ENCODE results near the gene GPR34. TPM values are rescaled to one million over a fixed set of nuclear protein-coding genes. Genes with fewer than 3 reads are reported as not detected.

GPR34 gene
- total RNA-seq, 1 donor from 2014 or later: 33.6 TPM

DNA sequence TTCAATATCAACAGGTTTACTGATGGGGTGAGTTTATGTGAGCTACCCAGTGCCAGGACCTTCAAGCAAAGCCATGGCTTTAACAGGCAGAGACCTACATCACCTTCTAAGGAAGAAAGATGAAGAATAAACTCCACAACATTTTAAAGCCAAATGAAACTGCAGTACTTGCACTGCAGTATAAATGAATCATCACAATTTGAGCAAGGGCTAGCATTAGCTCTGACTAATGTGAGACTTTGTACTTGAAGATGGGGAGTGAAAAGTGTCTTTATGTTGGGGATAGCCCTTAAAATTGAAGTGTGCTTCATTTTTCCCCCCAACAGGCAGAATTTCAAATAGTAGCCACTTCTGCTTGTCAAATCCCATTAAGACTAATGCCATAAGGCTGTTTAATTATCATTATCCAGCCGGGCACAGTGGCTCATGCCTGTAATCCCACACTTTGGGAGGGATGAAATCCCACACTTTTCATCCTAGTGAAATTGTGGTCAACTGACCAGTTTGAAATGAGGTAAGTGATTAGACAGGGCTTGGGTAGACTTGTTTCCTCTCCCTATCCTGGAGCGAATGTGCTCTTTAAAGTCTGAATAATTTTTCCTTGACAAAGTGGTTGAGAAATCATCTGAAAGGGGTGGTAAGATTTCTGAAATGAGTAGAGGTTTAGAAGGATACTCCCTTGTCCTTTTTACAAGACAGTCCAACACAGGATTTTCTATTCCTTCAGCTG lies 27.2 kb upstream of the GPR34 start:
- Histone ChIP-seq H3K4me3 (no peak overlapping the region), H3K4me1 (no peaks in the 10 kb centered on the region), H3K27me3 (ENCODE audit: low read depth) (no peaks in the 10 kb centered on the region), H3K9me3 (no peaks in the 10 kb centered on the region), H3K36me3 (peaks cover 31% of the 10 kb centered on the region), H3K27ac (no peak overlapping the region)
- intact Hi-C loops (cut with DNase I): no loop called here
- ATAC-seq (no peak), DNase-seq (no peak)
- TF ChIP-seq, protein P1, sequence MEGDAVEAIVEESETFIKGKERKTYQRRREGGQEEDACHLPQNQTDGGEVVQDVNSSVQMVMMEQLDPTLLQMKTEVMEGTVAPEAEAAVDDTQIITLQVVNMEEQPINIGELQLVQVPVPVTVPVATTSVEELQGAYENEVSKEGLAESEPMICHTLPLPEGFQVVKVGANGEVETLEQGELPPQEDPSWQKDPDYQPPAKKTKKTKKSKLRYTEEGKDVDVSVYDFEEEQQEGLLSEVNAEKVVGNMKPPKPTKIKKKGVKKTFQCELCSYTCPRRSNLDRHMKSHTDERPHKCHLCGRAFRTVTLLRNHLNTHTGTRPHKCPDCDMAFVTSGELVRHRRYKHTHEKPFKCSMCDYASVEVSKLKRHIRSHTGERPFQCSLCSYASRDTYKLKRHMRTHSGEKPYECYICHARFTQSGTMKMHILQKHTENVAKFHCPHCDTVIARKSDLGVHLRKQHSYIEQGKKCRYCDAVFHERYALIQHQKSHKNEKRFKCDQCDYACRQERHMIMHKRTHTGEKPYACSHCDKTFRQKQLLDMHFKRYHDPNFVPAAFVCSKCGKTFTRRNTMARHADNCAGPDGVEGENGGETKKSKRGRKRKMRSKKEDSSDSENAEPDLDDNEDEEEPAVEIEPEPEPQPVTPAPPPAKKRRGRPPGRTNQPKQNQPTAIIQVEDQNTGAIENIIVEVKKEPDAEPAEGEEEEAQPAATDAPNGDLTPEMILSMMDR (IDR thresholded peaks at IDR 0.05): no peak

DNA sequence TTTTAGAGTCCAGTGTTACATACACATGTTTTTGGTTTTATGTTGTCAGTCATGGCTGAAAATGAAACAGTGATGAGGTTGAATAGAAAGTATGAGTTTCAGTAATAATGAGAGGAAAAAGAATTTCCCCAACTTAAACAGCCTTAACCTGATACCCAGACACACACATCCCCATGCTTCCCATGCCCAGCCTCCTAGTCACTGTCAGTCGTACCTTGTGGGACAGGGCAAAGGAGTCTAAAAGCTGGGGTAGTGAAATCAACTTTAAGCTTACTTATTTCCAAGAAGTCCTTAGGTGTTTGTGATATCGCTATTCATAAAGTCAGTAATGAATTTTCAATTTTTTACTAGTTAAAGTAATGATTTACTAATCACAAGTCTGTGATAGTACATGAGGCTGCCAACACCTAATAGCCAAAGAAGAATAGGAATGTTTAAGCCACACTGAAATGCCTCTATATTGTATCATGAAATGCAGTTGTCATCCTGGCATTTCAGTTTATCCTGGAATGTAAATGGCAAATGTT lies 24.3 kb upstream of the GPR34 start:
- no peaks in the 10 kb centered on the region for H3K9me3 ChIP-seq
- H3K4me3 ChIP-seq: no peak overlapping the region
- TF ChIP-seq, protein P1 (IDR thresholded peaks at IDR 0.05): no peak
- DNase-seq (no peak), ATAC-seq (no peak)
- H3K27ac ChIP-seq: no peak overlapping the region
- H3K4me1 ChIP-seq: no peaks in the 10 kb centered on the region
- no peaks in the 10 kb centered on the region for H3K27me3 ChIP-seq (ENCODE audit: low read depth)
- intact Hi-C loops (cut with DNase I): no loop called here
- H3K36me3 ChIP-seq: peaks cover 15% of the 10 kb centered on the region

DNA sequence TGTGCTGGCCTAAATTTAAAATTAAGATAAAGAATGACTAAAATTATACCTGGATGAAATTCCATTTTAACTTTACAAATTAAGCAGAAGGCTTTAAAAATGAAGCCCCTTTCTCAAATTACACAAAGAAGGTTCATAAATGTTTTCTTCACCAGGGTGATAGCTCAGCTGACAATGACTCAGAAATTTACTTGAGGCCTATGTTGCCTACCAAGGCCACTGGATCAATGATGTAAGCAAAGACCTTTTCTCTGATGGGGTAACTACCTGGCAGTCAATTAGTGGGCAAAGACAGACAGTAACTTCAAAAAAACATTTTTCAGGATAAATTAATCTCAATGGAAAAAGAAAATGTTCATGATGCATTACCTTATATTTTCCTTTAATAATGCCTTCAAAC lies 23.9 kb upstream of the GPR34 start:
- Histone ChIP-seq H3K9me3 (no peaks in the 10 kb centered on the region), H3K36me3 (peaks cover 10% of the 10 kb centered on the region), H3K4me3 (no peak overlapping the region), H3K27me3 (ENCODE audit: low read depth) (no peaks in the 10 kb centered on the region), H3K27ac (no peak overlapping the region), H3K4me1 (no peaks in the 10 kb centered on the region)
- DNase-seq (no peak), ATAC-seq (no peak)
- intact Hi-C loops (cut with DNase I): no loop called here
- TF ChIP-seq, protein P1 (IDR thresholded peaks at IDR 0.05): no peak

DNA sequence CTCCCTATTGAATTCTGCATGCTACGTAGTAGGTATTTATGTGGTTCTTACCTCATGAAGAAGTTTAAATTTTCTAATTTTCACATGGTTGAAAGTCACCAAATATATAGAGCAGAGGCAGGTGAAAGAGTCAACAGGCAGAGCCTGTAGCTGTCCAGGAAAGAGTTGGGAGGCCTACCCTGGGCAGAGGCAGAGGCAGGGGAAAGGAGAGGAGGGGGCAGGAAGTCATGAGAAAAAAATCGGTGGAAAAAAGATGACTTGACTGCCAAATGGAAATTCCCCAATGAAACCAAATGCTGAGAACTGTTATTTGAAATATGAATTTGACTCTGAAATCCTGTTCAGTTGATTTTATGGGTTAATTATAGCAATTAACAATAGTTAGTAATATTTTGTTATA lies 23.1 kb upstream of the GPR34 start:
- intact Hi-C loops (cut with DNase I): no loop called here
- Histone ChIP-seq H3K27me3 (ENCODE audit: low read depth) (no peaks in the 10 kb centered on the region), H3K27ac (no peak overlapping the region), H3K36me3 (peaks cover 3% of the 10 kb centered on the region), H3K4me3 (no peak overlapping the region), H3K9me3 (no peaks in the 10 kb centered on the region), H3K4me1 (no peaks in the 10 kb centered on the region)
- ATAC-seq (no peak), DNase-seq (no peak)
- TF ChIP-seq, protein P1 (IDR thresholded peaks at IDR 0.05): no peak

DNA sequence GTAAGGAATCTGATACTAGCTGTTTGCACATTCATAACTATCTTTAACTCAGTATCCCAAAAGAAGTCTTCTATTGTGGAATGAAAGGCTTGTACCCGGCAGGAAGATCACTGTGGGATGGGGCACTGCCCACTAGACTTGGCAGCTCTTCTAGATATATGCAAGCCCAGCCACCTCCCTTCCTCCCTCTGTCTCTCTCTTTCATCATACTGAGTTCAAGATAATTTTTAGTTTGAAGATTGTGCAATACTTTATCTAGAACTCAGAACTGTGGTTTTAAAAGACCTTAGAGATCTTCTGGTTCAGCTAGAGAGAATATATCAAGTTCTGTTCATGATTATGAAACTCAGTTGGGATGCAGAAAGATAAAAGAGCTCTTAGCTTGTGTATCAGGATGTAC lies 22.5 kb upstream of the GPR34 start:
- no peak overlapping the region for H3K4me3 ChIP-seq
- no peaks in the 10 kb centered on the region for H3K36me3 ChIP-seq
- H3K27ac ChIP-seq: no peak overlapping the region
- intact Hi-C loops (cut with DNase I): no loop called here
- no peaks in the 10 kb centered on the region for H3K4me1 ChIP-seq
- no peak for DNase-seq
- no peaks in the 10 kb centered on the region for H3K27me3 ChIP-seq (ENCODE audit: low read depth)
- TF ChIP-seq, protein P1 (IDR thresholded peaks at IDR 0.05): no peak
- no peaks in the 10 kb centered on the region for H3K9me3 ChIP-seq
- ATAC-seq: no peak
